OCI-LY3 (cell line): ENCODE results near the gene NIN.

Experiments
- EZH2phosphoT487 ChIP-seq: fragments of 200-600 bp; shearing (Covaris generic); IDR thresholded peaks from 2 replicates; pipeline ENCODE4 v1.6.1; 2018; ENCODE audit warnings: antibody characterized with exemption, mixed run types, low read depth
- TF ChIP-seq, protein P1 (sequence below): fragments of 200-600, 300-600 bp; sonication (generic); IDR thresholded peaks from 2 replicates; pipeline ENCODE4 v1.5.1; 2014; ENCODE audit warnings: antibody characterized with exemption, low read length, low read depth

DNA sequence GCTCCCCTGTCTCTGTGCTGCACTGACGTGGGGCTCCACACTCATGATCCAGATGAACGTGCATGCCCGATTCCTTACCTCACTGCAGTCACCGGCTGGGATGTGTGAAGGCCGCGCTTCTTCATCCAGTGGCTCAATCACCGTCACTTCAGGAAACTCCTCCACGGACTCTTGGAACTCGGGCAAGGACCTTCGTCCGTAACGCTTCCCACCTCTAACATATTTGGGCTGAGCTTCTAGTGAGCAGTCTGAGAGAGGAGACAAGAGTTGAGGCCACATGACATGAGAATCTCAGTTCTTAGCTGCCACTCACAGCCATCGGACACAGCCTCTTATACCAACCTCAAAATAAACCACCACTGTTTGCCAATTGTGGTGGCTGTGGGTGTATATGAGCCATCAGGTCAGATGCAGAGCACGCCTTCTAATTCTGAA is 38.3 kb downstream of the NIN start:
- TF ChIP-seq, protein P1, sequence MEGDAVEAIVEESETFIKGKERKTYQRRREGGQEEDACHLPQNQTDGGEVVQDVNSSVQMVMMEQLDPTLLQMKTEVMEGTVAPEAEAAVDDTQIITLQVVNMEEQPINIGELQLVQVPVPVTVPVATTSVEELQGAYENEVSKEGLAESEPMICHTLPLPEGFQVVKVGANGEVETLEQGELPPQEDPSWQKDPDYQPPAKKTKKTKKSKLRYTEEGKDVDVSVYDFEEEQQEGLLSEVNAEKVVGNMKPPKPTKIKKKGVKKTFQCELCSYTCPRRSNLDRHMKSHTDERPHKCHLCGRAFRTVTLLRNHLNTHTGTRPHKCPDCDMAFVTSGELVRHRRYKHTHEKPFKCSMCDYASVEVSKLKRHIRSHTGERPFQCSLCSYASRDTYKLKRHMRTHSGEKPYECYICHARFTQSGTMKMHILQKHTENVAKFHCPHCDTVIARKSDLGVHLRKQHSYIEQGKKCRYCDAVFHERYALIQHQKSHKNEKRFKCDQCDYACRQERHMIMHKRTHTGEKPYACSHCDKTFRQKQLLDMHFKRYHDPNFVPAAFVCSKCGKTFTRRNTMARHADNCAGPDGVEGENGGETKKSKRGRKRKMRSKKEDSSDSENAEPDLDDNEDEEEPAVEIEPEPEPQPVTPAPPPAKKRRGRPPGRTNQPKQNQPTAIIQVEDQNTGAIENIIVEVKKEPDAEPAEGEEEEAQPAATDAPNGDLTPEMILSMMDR, result no peak
- TF ChIP-seq EZH2phosphoT487, result no peak
